Measurements from ENCODE around the gene NIT1.
A peak's percentile ranks its signal among the peaks of the same experiment; 100 is the strongest.
"Not testable (repeated sequence)": the region's sequence is repeated elsewhere in the genome, so short reads cannot be mapped to it uniquely, and the experiment has no call there.

The NIT1 gene

DNA sequence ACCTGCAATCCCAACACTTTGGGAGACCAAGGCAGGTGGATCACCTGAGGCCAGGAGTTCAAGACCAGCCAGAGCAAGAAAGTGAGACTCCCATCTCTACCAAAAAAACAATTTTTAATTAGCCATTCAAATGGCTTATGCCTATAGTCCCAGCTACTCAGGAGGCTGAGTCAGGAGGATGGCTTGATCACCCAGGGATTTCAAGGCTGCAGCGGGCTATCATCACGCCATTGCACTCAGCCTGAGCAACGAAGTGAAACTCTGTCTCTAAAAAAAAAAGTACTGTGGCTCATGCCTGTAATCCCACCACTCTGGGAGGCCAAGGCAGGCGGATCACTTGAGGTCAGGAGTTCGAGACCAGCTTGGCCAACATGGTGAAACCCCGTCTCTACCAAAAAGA lies 1.9 kb upstream of the NIT1 start:
- DNase-seq: not testable (repeated sequence)

DNA sequence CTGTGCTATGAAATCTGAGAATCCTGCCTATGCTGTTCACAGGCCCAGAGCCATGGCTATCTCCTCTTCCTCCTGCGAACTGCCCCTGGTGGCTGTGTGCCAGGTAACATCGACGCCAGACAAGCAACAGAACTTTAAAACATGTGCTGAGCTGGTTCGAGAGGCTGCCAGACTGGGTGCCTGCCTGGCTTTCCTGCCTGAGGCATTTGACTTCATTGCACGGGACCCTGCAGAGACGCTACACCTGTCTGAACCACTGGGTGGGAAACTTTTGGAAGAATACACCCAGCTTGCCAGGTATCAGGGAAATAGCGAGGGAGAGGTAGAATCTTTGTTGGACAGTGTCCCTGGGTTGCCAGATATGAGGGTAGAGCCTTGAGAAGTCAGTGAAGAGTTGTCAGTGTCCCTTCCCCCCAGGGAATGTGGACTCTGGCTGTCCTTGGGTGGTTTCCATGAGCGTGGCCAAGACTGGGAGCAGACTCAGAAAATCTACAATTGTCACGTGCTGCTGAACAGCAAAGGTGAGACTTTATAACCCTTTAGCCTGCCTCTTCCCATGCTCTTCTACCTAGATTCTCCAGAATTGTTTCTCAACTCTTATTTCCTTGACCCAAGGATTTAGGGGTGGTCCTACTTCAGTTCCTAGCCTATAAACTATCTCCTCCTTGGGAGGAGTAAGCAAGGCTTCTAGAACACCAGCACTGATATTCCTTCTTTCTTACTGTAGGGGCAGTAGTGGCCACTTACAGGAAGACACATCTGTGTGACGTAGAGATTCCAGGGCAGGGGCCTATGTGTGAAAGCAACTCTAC lies 1.4 kb downstream of the NIT1 start:
- DNase-seq: peak; percentile 63 to 73

DNA sequence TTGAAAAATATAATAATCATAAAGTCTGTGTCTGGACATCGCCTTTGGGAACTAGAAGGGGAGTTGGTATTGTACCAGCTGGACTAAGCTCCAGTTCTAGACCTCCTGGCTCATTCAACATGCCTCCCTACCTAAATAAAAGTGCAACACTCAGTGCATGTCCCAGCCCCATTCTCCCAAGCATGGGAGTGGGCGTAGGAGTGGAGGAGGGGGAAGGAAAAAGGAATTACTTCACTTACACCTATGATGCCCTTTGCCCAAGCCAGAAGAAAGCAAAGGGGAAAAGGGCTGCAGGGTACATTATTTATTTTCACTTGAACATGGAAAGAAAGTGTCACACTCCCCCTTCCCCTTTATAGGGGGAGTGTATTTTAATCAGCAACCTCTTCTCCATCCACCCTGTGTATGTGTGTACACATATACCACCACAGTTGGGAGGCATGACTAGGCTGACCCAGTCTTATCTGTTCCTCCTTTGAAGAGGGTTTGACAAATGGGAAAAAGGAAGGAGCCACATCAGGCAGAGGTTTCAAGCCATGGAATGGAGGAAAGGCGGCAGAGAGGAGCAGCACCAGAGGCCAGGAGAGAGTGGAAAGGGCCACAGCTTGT lies 3.2 kb downstream of the NIT1 start:
- no peak for DNase-seq

DNA sequence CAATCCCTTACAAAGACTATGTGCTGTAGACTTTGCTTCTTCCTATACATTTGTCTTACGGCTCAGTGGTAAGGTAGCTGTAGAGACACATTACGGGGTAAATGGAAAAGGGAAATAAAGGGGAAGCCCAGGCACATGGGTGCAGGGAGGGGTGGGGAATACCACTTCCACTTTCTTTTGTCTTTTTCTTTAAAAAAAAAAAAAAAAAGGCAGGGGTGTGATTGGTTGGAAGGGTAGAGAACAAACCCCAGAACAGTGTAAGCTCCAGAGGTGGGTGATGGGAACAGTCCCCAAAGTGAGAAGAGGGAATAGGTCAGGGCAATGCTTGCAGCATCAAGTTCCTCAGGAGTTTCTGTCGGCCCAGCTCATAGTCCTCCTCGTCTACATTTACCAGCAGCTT lies 3.9 kb downstream of the NIT1 start:
- DNase-seq: no peak

DNA sequence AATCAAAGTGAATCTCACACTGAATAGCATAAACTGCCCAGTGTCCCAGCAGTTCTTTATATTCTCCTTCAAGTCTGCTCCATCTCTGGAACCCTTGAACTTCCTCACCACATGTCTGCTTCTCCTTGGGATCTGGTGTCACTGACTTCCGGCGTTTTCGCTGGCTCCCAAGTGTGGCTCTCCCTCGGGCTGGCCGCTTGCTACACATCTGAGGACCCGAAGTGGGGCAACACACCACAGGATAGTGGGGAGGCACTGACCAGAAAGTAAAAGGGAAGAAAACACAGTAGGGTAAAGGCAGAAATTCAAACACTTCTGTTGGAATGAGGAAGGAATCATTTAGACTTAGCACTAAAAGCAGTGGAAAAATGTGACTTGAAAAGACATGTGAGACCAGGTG lies 5.1 kb downstream of the NIT1 start:
- no peak for DNase-seq

DNA sequence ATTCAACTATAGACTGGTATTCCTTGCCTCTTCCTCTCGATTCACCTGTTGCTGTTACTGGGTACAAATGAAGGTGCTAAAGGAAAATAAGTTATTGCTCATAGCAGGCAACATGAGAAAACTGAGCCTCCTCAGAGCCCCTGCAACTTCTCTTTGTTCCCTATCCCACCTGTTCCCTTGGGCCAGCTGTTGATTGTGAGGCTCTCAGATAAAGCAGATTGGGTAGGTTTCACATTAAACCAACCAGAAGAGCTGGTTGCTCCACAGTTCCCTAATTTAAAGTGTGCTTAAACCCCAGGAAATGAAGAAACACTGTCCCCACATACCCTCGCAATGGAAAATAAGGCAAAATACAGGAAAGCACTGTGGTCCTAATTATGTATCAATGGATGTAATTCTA lies 9.7 kb downstream of the NIT1 start:
- DNase-seq: no peak

DNA sequence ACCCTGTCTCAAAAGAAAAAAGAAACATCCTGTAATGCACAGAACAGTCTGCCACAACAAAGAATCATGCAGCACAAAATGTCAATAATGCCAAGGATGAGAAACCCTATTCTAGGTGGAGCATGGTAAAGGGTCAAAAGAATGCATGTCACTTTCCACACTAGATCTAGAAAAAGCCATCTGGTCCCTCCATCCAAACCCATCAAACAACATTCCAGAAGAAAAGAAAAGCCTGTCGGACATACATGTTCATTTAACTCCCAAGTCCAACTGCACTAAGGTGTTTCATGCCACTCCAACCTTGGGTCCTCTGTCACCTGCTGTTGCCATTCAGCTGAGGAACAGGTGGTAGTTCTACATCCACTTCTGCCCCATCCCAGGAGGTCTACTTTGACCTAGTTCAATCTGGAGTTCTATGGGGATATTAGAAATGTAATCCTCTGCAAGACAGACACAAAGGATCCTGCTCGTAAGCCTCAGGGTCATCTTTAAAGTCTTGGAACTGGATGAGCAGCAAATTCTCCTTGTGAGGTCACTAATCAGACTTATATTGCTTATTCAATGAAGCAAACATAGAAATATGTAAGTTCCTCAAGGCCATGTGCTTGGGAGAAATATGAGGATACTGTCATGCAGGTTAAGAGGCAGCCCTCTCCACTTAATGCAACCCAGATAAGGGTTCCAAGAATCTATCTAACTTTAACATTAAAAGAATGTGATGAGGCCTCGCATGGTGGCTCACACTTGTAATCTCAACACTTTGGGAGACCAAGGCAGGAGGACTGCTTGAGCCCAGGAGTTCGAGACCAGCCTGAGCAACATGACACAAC lies 10.9 kb downstream of the NIT1 start:
- no peak for DNase-seq

DNA sequence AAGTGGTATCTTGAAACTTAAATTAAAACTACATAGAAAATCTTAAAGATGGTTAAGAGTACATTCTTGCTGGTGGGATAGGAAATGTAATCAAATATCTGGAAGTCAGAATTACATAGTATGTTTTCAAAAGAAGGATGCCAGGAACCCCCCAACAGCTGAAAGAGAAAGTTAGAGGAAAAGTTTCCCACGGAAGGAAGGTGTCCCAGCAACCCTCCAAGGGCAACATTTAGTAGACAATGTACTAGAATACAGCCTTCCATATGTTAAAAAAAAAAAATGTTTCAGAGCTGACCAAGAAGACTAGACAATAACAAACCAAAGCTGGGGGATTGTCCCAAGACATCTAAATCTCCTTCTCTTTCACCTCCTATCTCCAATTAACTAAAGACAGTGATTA lies 12.4 kb downstream of the NIT1 start:
- no peak for DNase-seq

DNA sequence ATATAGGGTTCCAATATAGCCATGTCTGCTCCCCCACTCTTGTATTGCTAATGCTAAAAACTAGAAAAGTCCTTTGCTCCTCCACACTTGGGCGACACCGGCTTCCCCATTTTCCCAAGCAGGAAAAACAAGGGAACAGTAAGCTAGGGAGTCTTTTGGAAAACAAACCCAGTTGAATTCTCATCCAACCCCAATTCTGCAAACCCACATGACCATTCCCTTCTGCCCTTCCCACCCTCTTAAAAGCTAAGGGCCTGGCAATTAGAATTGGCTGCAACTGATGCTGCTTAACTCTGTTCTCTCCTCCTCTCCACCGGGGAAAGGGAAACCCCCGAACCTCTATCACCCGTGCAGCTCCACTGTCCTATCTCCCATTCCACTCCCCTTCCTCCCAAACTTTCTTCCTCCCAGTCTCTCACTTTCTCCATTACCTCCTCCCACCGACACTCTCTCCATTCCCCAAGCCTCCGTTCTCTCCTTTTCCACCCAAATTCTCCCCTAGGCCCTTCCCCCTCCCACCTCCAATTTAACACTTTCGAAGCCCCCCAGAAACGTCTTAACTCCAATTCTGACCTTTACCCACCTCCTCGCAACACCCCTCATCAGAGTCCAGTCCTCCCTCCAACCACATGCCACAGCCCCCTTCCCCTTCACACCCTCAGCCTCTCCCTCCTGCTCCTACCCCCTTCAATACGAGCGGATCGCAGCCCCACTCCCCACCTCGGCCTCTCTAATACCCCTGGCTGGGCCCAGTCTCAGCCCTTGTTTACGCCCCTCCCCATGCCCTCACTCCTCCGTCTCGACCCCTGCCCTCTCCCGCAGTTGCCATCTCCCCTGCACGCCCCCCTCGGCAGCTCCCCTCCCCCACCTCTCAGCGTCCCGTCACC lies 13.9 kb downstream of the NIT1 start:
- DNase-seq: no peak

DNA sequence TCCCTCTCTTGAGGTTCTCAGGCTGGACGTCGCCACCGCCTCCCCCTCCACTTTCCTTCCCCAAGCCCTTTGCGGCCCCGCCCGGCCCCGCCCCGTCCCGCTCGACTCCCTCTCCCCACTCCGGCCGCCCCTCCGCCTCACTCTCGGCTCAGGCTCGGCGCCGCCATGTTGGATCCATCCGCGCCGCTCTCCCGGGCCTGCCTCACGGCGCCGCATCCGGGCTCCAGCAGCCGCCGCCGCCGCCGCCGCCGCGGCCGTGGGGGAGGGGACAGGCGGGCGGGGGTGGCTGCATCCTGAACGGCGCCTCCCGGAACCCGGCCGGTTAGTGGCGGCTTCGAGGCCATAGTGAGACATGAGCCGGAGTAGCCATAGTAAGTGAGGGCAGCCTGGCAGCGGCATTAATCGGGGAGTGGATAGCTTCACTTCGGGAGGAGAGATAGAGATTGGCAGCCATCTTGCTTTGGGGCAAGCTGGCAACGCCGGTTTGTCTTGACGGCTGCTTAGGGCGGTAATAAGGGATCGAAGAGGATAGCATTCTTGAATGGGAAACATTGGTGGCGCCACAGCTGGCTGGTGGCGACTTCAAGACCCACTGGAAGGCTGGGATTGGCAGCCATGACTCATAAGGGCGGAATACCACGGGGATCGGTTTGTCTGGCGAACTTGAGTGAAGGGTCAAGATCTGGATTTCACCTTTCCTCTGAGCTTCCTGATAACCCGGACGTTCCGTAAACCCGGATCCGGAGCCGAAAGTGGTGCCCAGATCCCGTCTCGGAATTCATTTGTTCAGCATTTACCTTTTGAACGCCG lies 14.7 kb downstream of the NIT1 start, which contains the start of gene DEDD:
DEDD (minus strand) TSS at position 258 of the 810 bp plus-strand sequence. CDS start 8,205 bp downstream, outside the sequence.
- peak; percentile 89 to 92 for DNase-seq

DNA sequence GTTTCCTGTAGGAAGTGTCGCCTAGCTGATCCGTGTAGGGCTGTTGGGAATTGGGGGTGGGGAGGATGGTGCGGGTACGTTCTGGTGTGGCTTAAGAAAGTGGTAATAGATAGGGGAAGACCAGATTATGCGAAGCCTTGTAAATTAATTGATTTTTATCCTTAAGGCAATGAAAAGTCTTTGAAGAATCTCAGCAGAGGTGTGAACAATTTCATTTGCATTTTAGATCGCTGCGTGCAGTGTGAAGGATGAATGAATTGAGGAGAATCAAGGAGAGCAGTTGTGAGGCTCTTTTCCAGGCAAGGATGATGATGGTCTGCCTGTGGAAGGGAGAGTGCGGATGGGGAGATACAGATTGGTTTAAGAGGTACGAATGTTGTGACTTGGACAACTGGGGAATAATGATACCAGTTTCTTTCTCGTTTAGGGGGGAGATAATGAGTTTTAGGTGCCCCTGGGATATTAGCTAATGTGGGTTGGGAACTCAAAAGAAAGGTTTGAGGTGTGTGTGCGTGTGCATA lies 15.4 kb downstream of the NIT1 start:
- no peak for DNase-seq

DNA sequence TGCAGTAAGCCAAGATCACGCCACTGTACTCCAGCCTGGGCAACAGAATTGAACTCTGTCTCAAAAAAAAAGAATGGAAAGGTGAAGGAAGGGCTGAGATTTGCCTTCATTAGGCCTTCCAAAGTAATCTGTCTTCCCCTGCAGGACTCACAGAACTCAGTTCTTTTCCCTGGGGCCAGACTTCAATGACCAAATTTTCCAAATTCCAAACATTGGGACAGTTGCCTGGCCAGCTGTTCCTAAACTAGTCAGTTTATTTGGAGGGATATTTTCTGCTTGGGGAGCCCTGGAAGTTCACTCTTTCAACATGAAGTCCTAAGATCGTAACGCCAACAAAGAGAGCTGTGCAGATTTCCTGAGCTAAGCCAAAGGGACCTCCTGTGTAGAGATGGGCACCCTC lies 20.0 kb downstream of the NIT1 start:
- DNase-seq: no peak

DNA sequence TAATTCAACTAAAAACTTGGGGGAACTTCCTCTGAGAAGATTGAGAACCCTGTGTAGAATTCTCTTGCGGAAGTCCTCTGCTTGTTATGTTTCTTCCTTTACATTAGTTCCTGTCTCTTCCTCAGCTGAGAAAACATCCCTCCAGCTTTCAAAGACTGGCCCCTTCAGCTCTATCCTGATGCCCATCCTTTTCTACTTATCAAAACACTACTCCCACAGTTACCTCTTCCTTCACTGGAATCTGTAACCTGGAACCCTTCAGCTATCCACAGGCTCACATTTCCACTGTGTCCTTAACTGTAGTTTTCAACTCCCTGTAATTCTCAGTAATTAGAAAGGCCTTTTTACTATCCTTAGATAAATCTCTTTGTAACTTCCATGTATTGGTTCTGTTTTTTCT lies 20.5 kb downstream of the NIT1 start:
- no peak for DNase-seq

DNA sequence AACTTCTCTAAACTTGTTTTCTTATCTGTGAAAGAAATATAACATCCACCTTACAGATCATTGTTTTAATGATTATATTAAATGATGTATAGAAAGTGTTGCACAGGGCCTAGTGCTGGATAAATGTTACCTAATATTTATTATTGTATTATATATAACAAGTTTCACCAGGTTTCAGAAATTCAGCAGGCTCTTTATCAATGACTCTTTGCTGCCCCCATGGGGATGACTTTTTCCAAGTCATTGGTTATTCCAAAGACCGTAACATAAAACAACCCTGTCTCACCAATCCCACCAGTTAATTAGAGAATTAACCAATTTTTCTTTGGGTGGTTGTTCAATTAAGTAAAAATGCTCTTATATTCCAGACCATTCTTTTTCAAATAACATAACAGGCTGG lies 21.9 kb downstream of the NIT1 start:
- peak; percentile 41 to 65 for DNase-seq

DNA sequence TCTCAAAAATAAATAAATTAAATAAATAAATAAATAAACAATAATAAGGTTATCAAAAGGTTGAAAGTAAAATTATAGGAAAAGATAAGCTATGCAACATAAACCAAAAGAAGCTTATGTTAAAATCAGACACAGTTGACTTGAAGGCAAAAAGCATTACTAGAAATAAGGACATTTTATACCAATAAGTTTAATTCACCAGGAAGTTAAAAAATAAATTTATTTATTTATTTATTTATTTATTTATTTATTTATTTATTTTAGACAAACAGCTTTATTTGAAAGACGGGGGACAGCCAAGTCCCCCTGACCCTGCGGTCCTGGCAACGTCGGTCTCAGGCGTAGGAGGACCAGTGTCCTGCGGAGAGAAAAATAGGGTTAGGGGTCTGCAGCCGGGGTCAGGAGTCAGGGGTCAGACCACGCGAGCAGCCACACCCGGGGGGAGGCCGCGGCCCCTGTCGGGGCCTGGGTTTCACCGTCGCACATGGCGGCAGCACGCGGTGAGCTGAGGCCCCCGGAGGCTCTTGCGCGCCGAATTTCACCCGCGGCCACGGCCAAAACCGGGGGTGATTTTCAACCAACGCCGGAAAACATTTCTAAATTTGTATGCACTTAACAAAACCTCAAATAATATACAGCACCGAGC lies 23.0 kb downstream of the NIT1 start:
- no peak for DNase-seq

DNA sequence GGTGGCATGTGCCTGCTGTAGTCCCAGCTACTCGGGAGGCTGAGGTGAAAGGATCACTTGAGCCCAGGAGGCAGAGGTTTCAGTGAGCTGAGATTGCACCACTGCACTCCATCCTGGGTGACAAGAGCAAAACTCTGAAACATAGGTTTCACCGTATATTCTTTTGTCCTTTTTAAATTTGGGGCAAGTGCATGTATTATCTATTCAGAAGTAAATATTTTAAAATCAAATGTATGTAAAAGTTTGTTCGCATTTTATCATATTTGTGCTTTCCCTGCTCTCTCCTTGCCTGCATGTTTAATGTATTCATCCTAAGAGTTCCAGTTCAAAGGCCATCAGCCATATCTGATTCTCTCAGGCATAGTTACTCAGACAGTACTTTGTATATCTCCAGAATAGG lies 27.9 kb downstream of the NIT1 start:
- no peak for DNase-seq

DNA sequence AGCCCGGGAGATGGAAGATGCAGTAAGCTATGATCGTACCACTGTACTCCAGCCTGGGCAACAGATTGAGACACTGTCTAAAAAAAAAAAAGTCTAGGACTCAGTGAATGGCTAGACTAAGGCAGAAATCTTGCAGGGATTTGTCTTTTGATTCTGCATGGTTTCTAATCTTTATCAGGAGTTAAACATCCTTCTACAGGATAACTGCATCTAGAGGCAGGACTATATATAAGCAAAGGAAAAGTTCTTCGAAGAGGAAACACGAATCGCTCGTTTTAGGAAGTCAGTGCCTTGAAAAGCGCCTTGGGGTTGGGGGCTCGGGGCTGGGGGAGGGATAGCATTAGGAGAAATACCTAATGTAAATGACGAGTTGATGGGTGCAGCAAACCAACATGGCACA lies 35.3 kb downstream of the NIT1 start:
- no peak for DNase-seq

DNA sequence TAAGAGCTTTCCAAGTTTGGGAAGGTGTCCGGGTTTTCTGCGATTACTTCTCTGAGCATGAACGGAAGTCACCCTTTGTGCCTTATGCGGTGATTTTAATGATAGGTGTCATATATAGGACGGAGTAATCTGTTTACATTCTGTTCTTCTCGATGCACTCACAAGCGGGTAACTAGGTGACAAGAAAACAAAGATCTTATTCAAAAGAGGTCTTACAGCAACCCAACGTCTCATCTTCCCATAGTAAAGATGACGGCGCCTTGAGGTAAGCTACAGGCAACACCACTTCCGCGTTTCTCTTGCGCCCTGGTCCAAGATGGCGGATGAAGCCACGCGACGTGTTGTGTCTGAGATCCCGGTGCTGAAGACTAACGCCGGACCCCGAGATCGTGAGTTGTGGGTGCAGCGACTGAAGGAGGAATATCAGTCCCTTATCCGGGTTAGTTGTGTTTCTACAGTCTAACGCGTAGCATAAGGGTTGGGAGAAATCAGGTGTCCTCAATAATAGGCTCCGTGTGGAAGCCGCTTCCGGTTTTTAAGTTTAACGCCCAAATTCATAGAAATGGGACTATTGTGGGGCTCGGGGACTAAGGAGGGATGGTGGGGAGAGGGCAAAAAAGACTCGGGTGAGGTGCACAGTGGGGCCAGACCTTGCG lies 35.9 kb downstream of the NIT1 start, which contains the start of gene UFC1:
UFC1 (plus strand) TSS at position 297 of the 656 bp plus-strand sequence; CDS start at position 317, 20 bp downstream.
- peak; percentile 75 to 80 for DNase-seq

DNA sequence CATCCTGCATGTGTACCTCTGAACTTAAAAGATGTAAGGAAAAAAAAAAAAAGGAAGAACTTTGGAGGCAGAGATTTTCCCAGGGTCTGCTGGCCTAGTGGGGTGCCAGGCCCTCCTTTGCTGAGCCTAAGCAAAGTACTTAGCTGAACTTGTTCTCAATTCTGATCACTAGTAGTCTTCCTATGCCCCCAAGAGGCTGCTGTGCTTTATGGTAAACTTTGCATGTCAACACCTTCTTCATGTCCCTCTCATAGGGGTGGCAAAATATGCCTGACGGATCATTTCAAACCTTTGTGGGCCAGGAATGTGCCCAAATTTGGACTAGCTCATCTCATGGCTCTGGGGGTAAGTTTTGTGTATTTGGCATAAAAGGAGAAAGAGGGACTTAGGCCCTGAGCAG lies 40.0 kb downstream of the NIT1 start:
- DNase-seq: no peak

DNA sequence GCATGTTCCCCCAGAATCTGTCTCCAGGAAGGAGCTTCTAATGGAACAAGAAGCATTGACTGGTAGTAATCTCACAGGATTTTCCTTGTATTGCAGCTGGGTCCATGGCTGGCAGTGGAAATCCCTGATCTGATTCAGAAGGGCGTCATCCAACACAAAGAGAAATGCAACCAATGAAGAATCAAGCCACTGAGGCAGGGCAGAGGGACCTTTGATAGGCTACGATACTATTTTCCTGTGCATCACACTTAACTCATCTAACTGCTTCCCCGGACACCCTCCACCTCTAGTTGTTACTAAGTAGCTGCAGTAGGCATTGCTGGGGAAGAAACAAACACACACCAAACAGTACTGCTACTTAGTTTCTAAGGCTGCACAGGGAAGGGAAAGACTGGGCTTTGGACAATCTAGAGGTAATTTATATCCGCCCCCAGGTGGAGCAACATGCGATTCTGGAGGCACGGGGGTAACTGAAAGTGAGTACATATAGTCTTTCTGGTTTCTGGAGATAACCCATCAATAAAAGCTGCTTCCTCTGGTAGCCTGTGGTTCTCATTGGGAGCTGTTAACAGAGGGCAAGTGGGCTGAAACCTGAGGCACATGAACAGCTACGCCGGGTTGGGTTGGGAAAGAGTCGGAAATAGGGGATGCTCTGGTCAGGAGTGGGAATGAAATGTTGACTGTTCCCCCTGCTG lies 40.6 kb downstream of the NIT1 start:
- no peak for DNase-seq
